ENCODE data around the gene ERCC1.
"Not testable (repeated sequence)": the region's sequence is repeated elsewhere in the genome, so short reads cannot be mapped to it uniquely, and the experiment has no call there.

Gene ERCC1

DNA sequence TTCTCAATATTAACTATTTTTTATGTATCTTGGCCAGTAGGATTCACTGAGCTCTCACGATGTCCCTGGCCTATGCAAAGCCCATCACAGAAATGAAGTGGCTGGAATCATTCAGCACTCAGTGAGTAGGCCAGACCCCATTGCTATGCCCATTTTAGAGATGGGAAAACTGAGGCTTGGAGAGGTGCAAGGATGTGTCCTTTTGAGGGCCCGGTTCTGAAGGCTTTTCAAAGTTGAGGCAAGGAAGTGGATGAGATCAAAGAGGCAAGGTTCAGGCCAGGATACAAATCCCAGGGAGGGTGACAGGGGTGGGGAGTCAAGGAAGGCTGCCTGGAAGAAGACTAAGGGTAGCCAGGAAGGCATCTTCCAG is 18.7 kb upstream of the ERCC1 start:
- no peak overlapping the region for H3K4me3 ChIP-seq (ENCODE audit: low read depth, low read length)
- TF ChIP-seq, protein P1, sequence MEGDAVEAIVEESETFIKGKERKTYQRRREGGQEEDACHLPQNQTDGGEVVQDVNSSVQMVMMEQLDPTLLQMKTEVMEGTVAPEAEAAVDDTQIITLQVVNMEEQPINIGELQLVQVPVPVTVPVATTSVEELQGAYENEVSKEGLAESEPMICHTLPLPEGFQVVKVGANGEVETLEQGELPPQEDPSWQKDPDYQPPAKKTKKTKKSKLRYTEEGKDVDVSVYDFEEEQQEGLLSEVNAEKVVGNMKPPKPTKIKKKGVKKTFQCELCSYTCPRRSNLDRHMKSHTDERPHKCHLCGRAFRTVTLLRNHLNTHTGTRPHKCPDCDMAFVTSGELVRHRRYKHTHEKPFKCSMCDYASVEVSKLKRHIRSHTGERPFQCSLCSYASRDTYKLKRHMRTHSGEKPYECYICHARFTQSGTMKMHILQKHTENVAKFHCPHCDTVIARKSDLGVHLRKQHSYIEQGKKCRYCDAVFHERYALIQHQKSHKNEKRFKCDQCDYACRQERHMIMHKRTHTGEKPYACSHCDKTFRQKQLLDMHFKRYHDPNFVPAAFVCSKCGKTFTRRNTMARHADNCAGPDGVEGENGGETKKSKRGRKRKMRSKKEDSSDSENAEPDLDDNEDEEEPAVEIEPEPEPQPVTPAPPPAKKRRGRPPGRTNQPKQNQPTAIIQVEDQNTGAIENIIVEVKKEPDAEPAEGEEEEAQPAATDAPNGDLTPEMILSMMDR (IDR thresholded peaks at IDR 0.05; ENCODE audit: control insufficient read depth, extremely low read depth, insufficient read depth), result no peak
- DNase-seq (ENCODE audit: low read depth), result no peak

GRCh38 chr19:45440873-45441654 is 17.3 kb upstream of the ERCC1 start:
- DNase-seq (ENCODE audit: low read depth), result no peak
- H3K4me3 ChIP-seq (ENCODE audit: low read depth, low read length), result no peak overlapping the region

DNA sequence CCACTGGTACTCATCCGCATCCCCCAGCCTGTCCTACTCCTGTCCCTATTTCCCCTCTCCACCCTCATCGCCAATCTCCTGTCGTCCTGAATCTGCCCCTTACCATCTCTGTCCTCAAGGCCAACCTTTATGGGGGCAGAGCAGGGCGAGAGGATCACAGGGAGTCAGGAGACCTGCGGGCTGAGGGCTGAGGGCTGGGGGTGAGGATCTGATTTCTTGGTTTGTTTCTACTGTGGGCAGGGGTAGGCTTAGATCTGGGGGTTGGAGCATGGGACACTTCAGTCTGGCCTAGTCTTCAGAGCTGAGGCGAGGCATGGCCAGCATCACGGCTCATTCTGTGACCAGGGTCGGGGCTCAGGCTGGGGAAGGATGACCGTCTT is 16.5 kb upstream of the ERCC1 start:
- TF ChIP-seq, protein P1 (IDR thresholded peaks at IDR 0.05; ENCODE audit: control insufficient read depth, extremely low read depth, insufficient read depth), result no peak
- no peak for DNase-seq (ENCODE audit: low read depth)
- H3K4me3 ChIP-seq (ENCODE audit: low read depth, low read length), result peak overlapping the region; percentile 50

More at GRCh38 chr19:45440873-45441654, 17.3 kb upstream of the ERCC1 start:
- TF ChIP-seq, protein P1 (IDR thresholded peaks at IDR 0.05; ENCODE audit: control insufficient read depth, extremely low read depth, insufficient read depth), result no peak

DNA sequence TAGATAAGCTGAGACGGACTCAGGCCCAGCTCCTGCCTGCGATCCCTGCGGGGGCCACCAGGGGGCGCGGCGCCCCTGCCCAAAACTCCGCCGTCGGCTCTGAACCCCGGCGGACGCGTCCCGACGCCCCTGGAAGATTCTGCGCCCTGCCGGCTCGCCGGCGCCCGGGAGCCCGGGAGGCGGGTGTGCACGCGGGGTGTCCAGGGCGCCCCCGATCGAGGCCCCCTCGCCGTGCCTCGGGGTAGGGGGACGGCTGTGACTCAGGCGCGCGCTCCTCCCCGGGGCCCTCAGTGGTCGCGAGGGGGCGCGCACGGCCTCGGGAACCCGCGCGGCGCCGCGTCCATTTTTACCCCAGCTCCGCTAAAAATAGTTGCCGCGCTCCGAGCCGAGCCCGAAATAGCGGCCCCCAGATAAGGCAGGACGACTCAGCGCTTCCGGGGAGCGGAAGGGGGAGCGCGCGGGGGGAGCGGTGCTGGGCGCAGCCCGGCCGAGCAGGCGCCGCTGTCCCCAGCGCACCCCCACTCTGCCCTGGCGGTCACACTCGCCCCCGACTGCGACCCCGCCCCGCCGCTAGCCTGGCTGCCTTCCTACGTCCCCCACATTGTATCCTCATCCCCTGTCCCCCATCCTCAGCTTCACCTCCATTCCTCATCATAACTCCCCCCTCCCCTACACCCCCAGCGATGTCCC is 16.0 kb upstream of the ERCC1 start:
- TF ChIP-seq, protein P1 (IDR thresholded peaks at IDR 0.05; ENCODE audit: control insufficient read depth, extremely low read depth, insufficient read depth), result peak; percentile 51
- H3K4me3 ChIP-seq (ENCODE audit: low read depth, low read length), result peak overlapping the region; percentile 50
- DNase-seq (ENCODE audit: low read depth), result no peak

GRCh38 chr19:45439190-45439568 is 15.5 kb upstream of the ERCC1 start:
- DNase-seq (ENCODE audit: low read depth), result no peak
- TF ChIP-seq, protein P1 (IDR thresholded peaks at IDR 0.05; ENCODE audit: control insufficient read depth, extremely low read depth, insufficient read depth), result no peak
- peak overlapping the region; percentile 50 for H3K4me3 ChIP-seq (ENCODE audit: low read depth, low read length)

- TF ChIP-seq, protein P1 (IDR thresholded peaks at IDR 0.05; ENCODE audit: control insufficient read depth, extremely low read depth, insufficient read depth), result no peak
- H3K4me3 ChIP-seq (ENCODE audit: low read depth, low read length), result no peak overlapping the region
- no peak for DNase-seq (ENCODE audit: low read depth)
Measured at GRCh38 chr19:45437328-45437727, 13.6 kb upstream of the ERCC1 start.

DNA sequence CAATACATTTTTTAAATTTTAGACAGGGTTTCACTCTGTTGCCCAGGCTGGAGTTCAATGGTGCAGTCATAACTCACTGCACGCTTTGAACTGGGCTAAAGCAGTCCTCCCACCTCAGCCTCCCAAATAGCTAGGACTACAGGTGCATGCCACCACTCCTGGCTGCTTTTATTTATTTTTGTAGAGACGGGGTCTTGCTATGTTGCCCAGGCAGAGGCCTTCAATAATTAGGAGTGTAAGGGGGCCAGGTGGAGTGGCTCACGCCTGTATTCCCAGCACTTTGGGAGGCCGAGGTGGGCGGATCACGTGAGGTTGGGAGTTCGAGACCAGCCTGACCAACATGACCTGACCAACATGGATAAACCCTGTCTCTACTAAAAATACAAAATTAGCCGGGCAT is 8.8 kb upstream of the ERCC1 start:
- H3K4me3 ChIP-seq (ENCODE audit: low read depth, low read length); DNase-seq (ENCODE audit: low read depth): not testable (repeated sequence)

GRCh38 chr19:45431008-45431407 is 7.3 kb upstream of the ERCC1 start:
- DNase-seq (ENCODE audit: low read depth); H3K4me3 ChIP-seq (ENCODE audit: low read depth, low read length): not testable (repeated sequence)

DNA sequence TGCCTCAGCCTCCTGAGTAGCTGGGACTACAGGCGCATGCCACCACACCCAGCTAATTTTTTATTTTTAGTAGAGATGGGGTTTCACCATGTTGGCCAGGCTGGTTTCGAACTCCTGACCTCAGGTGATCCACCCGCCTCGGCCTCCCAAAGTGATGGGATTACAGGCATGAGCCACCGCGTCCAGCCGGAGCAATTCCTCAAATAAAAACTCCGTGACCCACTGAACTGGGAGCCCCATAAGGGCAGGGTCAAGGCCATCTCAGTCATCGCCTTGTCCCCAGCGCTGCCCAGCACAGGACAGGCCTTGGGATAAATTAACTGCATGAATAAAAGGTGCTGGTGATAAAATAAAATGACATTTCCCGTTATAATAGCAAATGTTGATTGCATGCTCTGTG is 6.2 kb upstream of the ERCC1 start:
- not testable (repeated sequence) for H3K4me3 ChIP-seq (ENCODE audit: low read depth, low read length); DNase-seq (ENCODE audit: low read depth)

Data from LNCaP clone FGC (cell line).